ENCODE results near the gene PGM2.

Gene PGM2

DNA sequence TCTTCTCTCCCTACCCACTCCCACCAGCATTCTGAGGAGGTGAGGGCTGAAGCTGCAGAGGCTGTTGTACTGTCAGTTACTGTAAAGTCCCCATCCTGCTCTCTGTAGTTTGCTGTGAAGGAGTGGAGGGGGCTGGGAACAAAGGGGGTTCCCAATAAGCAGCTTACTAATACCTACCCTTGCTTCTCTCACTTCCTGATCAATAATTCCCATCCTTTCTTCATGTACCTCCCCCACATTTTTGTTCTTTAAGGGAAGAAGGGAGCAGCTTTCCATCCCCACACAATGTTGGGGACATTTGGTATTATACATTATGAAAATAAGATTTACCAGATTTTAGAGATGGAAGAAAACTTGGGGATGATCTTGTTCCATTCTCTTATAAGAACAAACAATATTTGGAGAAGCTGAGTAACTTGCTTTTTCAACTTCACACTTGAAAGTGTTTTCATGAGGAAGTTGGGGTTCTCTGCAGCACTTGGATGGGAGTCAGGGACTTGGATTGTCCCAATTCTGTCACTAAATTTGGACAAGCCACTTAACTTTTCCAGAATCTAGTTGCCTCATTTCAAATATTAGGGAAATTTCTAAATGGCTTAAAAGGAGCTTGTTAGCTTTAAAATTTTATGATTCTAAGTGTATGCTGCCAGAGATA is 69.8 kb downstream of the PGM2 start:
- DNase-seq (ENCODE audit: low spot score in 2 of 2): no peak

DNA sequence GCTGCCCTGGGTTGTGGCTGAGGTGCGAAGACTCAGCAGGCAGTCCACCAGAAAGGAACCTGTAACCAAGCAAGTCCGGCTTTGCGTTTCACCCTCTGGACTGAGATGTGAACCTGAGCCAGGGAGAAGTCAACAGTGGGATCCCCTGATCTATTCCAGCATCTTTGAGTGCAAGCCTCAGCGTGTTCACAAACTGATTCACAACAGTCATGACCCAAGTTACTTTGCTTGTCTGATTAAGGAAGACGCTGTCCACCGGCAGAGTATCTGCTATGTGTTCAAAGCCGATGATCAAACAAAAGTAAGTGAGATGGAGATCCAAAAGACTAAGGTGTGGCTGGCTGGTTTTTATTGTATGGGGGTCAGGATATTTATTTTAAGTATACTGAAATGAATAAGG is 75.7 kb downstream of the PGM2 start:
- H3K27me3 Mint-ChIP-seq: no peaks in the 10 kb centered on the region
- H3K4me1 Mint-ChIP-seq: peaks cover 67% of the 10 kb centered on the region
- no peak overlapping the region for H3K4me3 Mint-ChIP-seq
- H3K36me3 Mint-ChIP-seq (ENCODE audit: insufficient read depth): peaks cover 17% of the 10 kb centered on the region
- no peak overlapping the region for H3K27ac Mint-ChIP-seq (ENCODE audit: low read depth)
- no peaks in the 10 kb centered on the region for H3K9me3 Mint-ChIP-seq
- DNase-seq (ENCODE audit: low spot score in 2 of 2) (no peak), ATAC-seq (replicated peaks; ENCODE audit: extremely low read depth, poor library complexity, severe bottlenecking) (no peak)

More for the DNA sequence above, 69.8 kb downstream of the PGM2 start:
- Mint-ChIP-seq H3K27me3 (no peaks in the 10 kb centered on the region), H3K4me1 (peaks cover 74% of the 10 kb centered on the region), H3K9me3 (no peaks in the 10 kb centered on the region), H3K4me3 (no peak overlapping the region), H3K27ac (ENCODE audit: low read depth) (no peak overlapping the region), H3K36me3 (ENCODE audit: insufficient read depth) (peaks cover 11% of the 10 kb centered on the region)
- no peak for ATAC-seq (replicated peaks; ENCODE audit: extremely low read depth, poor library complexity, severe bottlenecking)

DNA sequence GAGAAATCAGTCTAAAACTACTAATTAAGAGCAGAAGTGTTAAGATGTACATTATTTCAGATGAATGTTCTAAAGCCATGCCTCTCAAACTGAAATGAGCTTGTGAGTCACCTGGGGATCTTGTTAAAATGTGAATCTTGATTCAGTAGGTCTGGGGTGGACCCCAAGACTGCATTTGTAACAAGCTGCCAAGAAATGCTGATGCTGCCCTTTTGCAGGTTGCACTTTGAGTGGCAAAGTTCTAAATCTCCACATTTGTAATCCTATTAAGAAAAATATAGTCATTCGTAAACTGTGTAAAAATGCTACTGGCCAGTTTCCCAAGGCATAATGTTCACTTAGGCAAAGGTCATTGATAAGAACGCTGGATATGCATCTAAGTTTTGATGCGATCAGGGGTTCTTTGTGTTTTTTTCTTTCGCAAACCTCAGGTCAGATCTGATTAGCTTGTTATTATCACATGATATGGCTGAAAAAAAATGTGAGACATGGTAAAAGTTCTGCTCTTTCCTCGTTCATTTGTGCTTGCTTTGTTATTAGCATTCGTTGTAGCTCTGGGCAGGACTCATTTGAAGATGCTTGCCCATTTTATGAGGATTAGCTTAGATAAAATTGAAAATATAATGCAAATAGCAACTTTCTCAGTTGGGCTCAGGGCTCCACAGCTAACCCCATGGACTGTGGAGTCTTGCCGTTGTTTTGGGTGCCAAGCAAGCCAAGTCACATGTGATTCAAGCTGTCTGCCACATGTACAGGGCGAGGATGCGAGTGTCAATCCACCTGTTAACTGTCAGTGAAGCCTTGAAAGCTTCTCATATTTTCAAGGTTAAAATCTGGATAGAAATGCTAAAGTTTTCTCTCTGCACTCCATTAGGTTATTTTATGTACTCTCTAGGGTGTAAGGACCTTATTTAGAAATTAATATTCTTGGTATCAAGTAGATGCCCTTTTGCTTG is 76.5 kb downstream of the PGM2 start:
- Mint-ChIP-seq H3K27ac (ENCODE audit: low read depth) (no peak overlapping the region), H3K36me3 (ENCODE audit: insufficient read depth) (peaks cover 21% of the 10 kb centered on the region), H3K4me3 (no peak overlapping the region), H3K9me3 (no peaks in the 10 kb centered on the region), H3K4me1 (peaks cover 70% of the 10 kb centered on the region), H3K27me3 (no peaks in the 10 kb centered on the region)
- ATAC-seq (replicated peaks; ENCODE audit: extremely low read depth, poor library complexity, severe bottlenecking): no peak
- DNase-seq (ENCODE audit: low spot score in 2 of 2): no peak

DNA sequence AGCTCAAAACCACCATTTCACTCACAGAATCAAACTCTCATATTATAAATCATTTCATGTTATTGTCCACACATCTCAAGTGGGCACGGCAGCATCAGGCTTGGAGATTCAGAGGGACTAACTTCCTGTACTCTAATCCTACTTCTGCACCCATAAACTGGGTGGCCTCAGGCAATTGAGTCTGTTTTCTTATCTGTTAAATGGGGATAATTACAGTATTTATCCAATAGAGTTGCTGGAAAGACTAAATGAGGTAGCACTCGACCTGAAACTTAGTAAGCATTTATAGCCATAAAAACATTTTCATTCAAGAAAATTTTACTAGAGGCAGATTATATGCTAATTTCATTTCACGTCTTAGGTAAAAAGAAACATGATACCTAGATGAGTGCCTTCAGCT is 77.4 kb downstream of the PGM2 start:
- Mint-ChIP-seq H3K27me3 (no peaks in the 10 kb centered on the region), H3K27ac (ENCODE audit: low read depth) (no peak overlapping the region), H3K4me1 (peaks cover 68% of the 10 kb centered on the region), H3K36me3 (ENCODE audit: insufficient read depth) (peaks cover 24% of the 10 kb centered on the region), H3K9me3 (no peaks in the 10 kb centered on the region), H3K4me3 (no peak overlapping the region)
- DNase-seq (ENCODE audit: low spot score in 2 of 2): no peak
- ATAC-seq (replicated peaks; ENCODE audit: extremely low read depth, poor library complexity, severe bottlenecking): no peak

DNA sequence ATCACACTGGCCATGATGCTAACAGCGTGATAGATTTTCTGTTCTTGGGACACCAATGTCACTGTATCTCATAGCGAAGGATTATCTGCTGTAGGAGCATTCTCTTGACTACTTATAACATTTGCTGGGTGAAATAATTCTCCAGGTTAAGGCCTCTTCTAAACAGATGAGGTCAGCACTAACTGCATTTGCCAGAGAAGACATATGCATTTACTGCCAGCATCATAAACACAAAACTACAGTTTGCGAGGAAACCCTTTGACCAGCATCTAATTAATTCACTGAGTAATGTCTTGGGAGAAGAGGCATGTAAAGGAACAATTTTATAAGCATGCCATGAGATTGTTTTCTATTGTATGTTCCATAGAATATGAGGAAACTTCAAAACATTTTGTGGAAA is 78.3 kb downstream of the PGM2 start:
- no peaks in the 10 kb centered on the region for H3K27me3 Mint-ChIP-seq
- no peaks in the 10 kb centered on the region for H3K9me3 Mint-ChIP-seq
- no peak overlapping the region for H3K27ac Mint-ChIP-seq (ENCODE audit: low read depth)
- peaks cover 59% of the 10 kb centered on the region for H3K4me1 Mint-ChIP-seq
- DNase-seq (ENCODE audit: low spot score in 2 of 2) (no peak), ATAC-seq (replicated peaks; ENCODE audit: extremely low read depth, poor library complexity, severe bottlenecking) (no peak)
- no peak overlapping the region for H3K4me3 Mint-ChIP-seq
- H3K36me3 Mint-ChIP-seq (ENCODE audit: insufficient read depth): peaks cover 23% of the 10 kb centered on the region

DNA sequence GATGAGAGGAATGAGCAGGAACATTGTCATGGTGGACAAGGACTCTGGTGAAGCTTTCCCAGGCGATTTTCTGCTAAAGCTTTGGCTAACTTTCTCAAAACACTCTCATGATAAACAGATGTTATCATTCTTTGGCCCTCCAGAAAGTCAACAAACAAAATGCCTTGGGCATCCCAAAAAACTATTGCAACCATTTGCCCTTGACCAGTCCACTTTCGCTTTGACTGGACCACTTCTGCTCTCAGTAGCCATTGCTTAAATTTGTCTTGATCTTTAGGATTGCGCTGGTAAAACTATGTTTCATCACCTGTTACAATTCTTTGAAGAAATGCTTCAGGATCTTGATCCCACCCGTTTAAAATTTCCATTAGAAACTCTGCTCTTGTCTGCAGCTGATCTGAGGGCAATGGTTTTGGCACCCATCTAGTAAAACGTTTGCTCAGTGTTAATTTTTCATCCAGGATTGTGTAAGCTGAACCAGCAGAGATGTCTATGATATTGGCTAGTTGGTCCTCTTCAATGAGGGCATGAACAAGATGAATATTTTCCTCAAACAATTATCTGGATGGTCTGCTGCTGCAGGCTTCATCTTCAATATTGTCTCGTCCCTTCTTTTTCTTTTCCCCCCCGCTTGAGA is 79.2 kb downstream of the PGM2 start:
- no peak overlapping the region for H3K4me3 Mint-ChIP-seq
- H3K36me3 Mint-ChIP-seq (ENCODE audit: insufficient read depth): peaks cover 23% of the 10 kb centered on the region
- ATAC-seq (replicated peaks; ENCODE audit: extremely low read depth, poor library complexity, severe bottlenecking) (no peak), DNase-seq (ENCODE audit: low spot score in 2 of 2) (no peak)
- no peak overlapping the region for H3K27ac Mint-ChIP-seq (ENCODE audit: low read depth)
- no peaks in the 10 kb centered on the region for H3K9me3 Mint-ChIP-seq
- H3K4me1 Mint-ChIP-seq: peaks cover 51% of the 10 kb centered on the region
- no peaks in the 10 kb centered on the region for H3K27me3 Mint-ChIP-seq

DNA sequence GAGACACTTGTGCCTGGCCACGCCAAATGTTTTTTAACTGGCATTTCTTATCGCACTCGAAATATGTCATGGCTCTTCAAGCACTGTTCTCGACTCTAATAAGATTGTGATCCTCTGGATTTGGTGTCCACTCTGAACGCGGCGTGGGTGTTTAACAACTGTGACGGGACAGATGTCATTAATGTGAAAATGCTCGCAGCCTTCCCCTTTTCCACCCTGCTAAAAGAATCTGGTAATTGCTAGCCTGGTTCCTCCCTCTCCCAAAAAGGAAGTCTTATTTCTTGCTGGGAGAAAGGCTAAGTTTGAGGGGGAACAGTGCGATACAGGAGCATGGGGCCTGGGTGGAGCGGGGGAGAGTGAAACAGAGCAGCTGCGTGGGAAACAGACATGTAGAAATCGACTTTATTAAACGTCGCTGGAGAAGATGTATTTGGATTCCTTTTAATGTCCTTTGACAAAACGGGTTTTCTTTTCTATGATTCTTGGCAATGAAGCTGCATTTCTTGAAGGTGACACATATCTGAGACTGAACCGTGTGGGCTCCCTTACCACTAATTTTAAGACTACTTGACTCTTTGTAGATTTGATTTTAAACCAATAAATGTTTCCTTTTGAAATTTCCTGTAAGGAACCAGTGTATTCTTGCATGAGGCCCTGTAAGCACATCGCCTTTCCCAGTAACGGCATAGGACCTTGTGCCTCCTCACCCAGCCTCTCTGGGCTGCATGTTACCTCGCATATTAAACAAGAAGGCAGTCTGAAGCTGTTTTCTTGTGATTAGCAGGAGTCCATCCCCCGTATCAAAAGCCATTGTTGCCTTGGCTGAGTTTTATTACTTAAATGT is 82.2 kb downstream of the PGM2 start:
- Mint-ChIP-seq H3K27me3 (no peaks in the 10 kb centered on the region), H3K27ac (ENCODE audit: low read depth) (no peak overlapping the region), H3K4me3 (no peak overlapping the region), H3K36me3 (ENCODE audit: insufficient read depth) (peaks cover 12% of the 10 kb centered on the region), H3K4me1 (peaks cover 43% of the 10 kb centered on the region), H3K9me3 (no peaks in the 10 kb centered on the region)
- no peak for DNase-seq (ENCODE audit: low spot score in 2 of 2)
- ATAC-seq (replicated peaks; ENCODE audit: extremely low read depth, poor library complexity, severe bottlenecking): no peak

DNA sequence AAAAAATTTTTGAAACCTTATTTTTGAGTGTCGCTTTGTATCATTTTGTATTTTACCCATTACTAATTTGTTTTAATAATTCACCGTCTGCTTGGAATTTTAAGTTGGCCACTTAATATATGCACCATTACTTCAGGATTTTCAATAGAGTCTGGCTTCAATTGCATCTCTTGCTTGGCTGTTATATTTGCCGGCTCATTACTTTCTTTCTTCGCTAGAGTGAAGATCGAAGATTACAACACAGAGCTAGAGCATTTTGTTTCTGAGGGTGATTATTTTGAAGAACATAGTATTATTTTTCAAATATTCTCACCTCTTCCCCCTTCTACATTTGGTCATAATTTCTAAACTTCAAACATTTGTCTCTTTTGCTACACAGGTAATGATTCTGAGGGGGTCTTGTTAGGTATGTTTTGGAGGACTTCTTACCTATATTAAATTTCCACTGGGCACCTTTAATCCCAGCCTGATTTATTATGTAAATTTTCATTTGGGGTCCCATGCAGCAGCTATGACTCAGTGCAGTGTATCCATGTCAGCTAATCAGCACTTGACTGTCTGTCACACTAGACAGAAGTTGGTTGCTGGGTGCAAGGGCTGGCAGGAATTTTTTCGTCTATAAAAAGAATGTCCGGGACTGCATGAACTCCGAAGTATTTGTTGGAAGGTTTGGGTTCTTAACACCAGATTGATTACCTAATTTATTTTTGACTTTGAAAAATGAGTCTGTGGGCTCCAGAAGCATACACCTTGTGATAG is 83.0 kb downstream of the PGM2 start:
- H3K9me3 Mint-ChIP-seq: no peaks in the 10 kb centered on the region
- ATAC-seq (replicated peaks; ENCODE audit: extremely low read depth, poor library complexity, severe bottlenecking) (no peak), DNase-seq (ENCODE audit: low spot score in 2 of 2) (no peak)
- no peak overlapping the region for H3K27ac Mint-ChIP-seq (ENCODE audit: low read depth)
- H3K4me3 Mint-ChIP-seq: no peak overlapping the region
- peaks cover 9% of the 10 kb centered on the region for H3K36me3 Mint-ChIP-seq (ENCODE audit: insufficient read depth)
- H3K4me1 Mint-ChIP-seq: peaks cover 42% of the 10 kb centered on the region
- no peaks in the 10 kb centered on the region for H3K27me3 Mint-ChIP-seq

DNA sequence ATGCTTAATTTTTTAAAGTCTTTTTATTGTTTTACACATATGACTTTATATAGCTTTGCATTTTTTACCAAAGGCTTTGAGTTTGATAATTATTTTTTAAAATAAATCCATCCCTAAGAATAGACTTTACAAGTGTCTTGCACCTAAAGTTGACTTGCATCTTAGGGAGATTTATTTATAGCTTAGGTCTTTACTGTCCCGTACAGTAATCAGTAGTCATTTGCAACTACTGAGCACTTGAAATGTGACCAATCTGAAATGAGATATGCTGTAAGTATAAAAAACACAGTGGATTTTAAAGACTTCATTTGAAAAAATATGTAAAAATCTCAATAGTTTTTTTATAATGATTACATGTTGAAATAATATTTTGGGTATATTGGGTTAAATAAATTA is 83.6 kb downstream of the PGM2 start:
- Mint-ChIP-seq H3K4me3 (no peak overlapping the region), H3K36me3 (ENCODE audit: insufficient read depth) (peaks cover 9% of the 10 kb centered on the region), H3K27ac (ENCODE audit: low read depth) (no peak overlapping the region), H3K27me3 (no peaks in the 10 kb centered on the region), H3K4me1 (peaks cover 42% of the 10 kb centered on the region), H3K9me3 (no peaks in the 10 kb centered on the region)
- ATAC-seq (replicated peaks; ENCODE audit: extremely low read depth, poor library complexity, severe bottlenecking) (no peak), DNase-seq (ENCODE audit: low spot score in 2 of 2) (no peak)

Data from central memory CD8-positive, alpha-beta T cell (primary cell).